SH-SY5Y (cell line): Measurements from ENCODE around the gene FBXO27.

Experiments used
- GATA2 ChIP-seq: IDR thresholded peaks from 2 replicates; pipeline ENCODE4 v1.6.1; 2011; ENCODE audit warnings: mild to moderate bottlenecking, low read depth, low read length
- GATA3 ChIP-seq: IDR thresholded peaks from 2 replicates; pipeline ENCODE4 v1.6.1; 2011; ENCODE audit warnings: low read depth, mild to moderate bottlenecking, low read length, moderate library complexity

DNA sequence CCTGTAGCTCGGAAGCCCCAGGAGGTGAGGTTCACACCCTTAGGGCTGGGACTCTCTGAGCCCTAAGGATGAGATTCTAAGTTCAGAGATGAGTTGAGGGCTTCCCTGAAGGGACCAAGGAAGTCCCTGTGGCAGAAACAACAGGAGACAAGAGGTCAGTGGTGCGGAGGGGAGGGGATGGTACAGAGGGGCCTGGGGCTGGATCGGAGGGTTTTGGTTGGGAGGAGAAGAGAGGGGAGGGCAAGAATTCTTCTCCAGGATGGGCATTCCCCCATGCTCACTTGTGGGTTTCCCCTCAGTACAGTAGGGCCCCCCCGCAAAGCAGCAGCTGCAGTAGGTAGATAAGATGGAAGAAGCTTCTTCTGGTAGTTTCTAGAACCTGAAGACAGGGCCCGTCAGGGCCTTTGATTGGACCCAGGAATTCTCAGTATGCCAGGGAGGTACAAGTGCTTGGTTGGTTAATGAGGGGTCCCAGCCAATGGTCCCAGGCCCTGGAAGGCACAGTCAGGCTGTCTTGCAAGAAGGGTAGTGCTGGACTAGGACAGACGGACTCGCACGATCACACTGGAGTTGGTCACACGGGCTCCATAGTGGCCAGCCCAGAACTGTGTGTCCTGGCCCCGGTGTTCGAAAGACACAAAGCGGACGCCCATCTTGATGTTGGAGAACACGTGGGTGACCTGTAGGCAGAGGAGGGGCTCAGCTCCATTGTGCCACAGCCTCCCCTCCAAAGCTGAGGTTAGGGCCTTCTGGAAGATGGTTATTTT is 7.3 kb downstream of the FBXO27 start:
- TF ChIP-seq GATA2: no peak
- no peak for TF ChIP-seq GATA3
